K562 (cell line): ENCODE measurements around the gene UBR3.

Experiments
- ATF3 ChIP-seq, 2 experiments: fragments of 450-650 bp in 1 of 2; sonication (generic) in 1 of 2; formaldehyde crosslinking in 1 of 2; IDR thresholded peaks in 1 of 2; conservative IDR thresholded peaks in 1 of 2; 2 replicates each; pipeline versions ENCODE4 v1.6.1 to v1.8.1; 2016 to 2023; ENCODE audit warnings: mild to moderate bottlenecking in 2 of 2, moderate library complexity in 2 of 2, inconsistent platforms in 1 of 2, missing genetic modification reagents in 1 of 2
- CBX8 ChIP-seq: fragments of 200-600 bp; sonication (generic); IDR thresholded peaks from 2 replicates; pipeline ENCODE4 v1.6.1; 2012; ENCODE audit warnings: borderline replicate concordance, mixed run types, low read depth, mild to moderate bottlenecking, moderate library complexity, mixed read lengths, low read length, control low read depth, inconsistent platforms; ENCODE audit not compliant: poor library complexity, severe bottlenecking; ENCODE audit errors: extremely low read depth
- CTCF ChIP-seq, 3 experiments: IDR thresholded peaks in 2 of 3; conservative IDR thresholded peaks in 1 of 3; 2 replicates each; pipeline ENCODE4 v1.5.1; 2011 to 2012; ENCODE audit warnings: low read length in 3 of 3, mild to moderate bottlenecking in 3 of 3, control low read depth in 2 of 3, improper control_type of control experiment in 1 of 3, inconsistent platforms in 1 of 3, low read depth in 1 of 3, mixed read lengths in 1 of 3, moderate library complexity in 1 of 3; ENCODE audit not compliant: insufficient read depth in 2 of 3
- E2F8 ChIP-seq: fragments of 450-650 bp; IDR thresholded peaks from 2 replicates; pipeline ENCODE4 v1.7.1; 2018; ENCODE audit warnings: mild to moderate bottlenecking, low read depth; ENCODE audit not compliant: partially characterized antibody
- GTF2B ChIP-seq: IDR thresholded peaks from 2 replicates; pipeline ENCODE4 v1.6.1; 2011; ENCODE audit not compliant: insufficient read length; ENCODE audit errors: extremely low read depth
- HNRNPH1 ChIP-seq: fragments of 200-400 bp; formaldehyde crosslinking; optimal IDR thresholded peaks from 2 replicates; pipeline ENCODE3; 2017; ENCODE audit warnings: low read depth, mild to moderate bottlenecking, low read length, moderate library complexity
- HOXB6 ChIP-seq: fragments of 250-450 bp; sonication (Bioruptor Pico); IDR thresholded peaks from 2 replicates; pipeline ENCODE4 v1.5.1; 2022; ENCODE audit warnings: mild to moderate bottlenecking, borderline replicate concordance
- POLR2AphosphoS2 ChIP-seq: IDR thresholded peaks from 2 replicates; pipeline ENCODE4 v1.6.1; 2012; ENCODE audit warnings: low read length, improper control_type of control experiment
- POLR2AphosphoS5 ChIP-seq: IDR thresholded peaks from 2 replicates; pipeline ENCODE4 v1.6.1; 2011; ENCODE audit warnings: mild to moderate bottlenecking, low read depth, low read length, moderate library complexity; ENCODE audit not compliant: control insufficient read depth, insufficient read depth
- U2AF1 ChIP-seq: fragments of 200-400 bp; formaldehyde crosslinking; optimal IDR thresholded peaks from 2 replicates; pipeline ENCODE3; 2017; ENCODE audit warnings: mild to moderate bottlenecking, low read depth, low read length, moderate library complexity
- ZBTB11 ChIP-seq, 3 experiments: fragments of 200-800 bp in 1 of 3; fragments of 250-450 bp in 1 of 3; fragments of 450-650 bp in 1 of 3; sonication (Bioruptor Pico) in 1 of 3; sonication (Bioruptor generic) in 1 of 3; formaldehyde crosslinking in 1 of 3; IDR thresholded peaks; 2 replicates each; pipeline versions ENCODE4 v1.6.1 to v1.8.0; 2016 to 2022; ENCODE audit warnings: mild to moderate bottlenecking in 2 of 3, missing genetic modification characterization in 2 of 3, missing compliant biosample characterization in 1 of 3, moderate library complexity in 1 of 3
- ZNF780A ChIP-seq: fragments of 250-450 bp; sonication (Bioruptor Pico); IDR thresholded peaks from 2 replicates; pipeline ENCODE4 v1.5.0; 2021; ENCODE audit warnings: mild to moderate bottlenecking

GRCh38 chr2:169997140-169997887 is 170.1 kb downstream of the UBR3 start:
- no peak for TF ChIP-seq CTCF (IDR thresholded peaks at IDR 0.05 in 2 of 3, conservative IDR thresholded peaks at IDR 0.05 in 1 of 3; ENCODE audit: insufficient read depth in 2 of 3, low read depth in 1 of 3, low read length in 3 of 3)
- TF ChIP-seq POLR2AphosphoS5, result no peak
- no peak for TF ChIP-seq ATF3 (IDR thresholded peaks at IDR 0.05)
- no peak for TF ChIP-seq ATF3 (CRISPR knock-in tag; conservative IDR thresholded peaks at IDR 0.05)
- TF ChIP-seq CBX8, result no peak
- no peak for TF ChIP-seq POLR2AphosphoS2
- no peak for TF ChIP-seq U2AF1
- TF ChIP-seq E2F8, result no peak
- no peak for TF ChIP-seq HOXB6 (CRISPR knock-in tag)
- TF ChIP-seq GTF2B, result no peak
- no peak for TF ChIP-seq ZBTB11 (CRISPR knock-in tag; IDR thresholded peaks at IDR 0.05)
- TF ChIP-seq HNRNPH1, result no peak
- TF ChIP-seq ZNF780A (CRISPR knock-in tag), result no peak
